Measurements from ENCODE around the gene CHSY1. TPM values are rescaled to one million over a fixed set of nuclear protein-coding genes. Genes with fewer than 3 reads are reported as not detected.

CHSY1 gene
- total RNA-seq, 1 donor from 2014 or later, result 27.6 TPM

DNA sequence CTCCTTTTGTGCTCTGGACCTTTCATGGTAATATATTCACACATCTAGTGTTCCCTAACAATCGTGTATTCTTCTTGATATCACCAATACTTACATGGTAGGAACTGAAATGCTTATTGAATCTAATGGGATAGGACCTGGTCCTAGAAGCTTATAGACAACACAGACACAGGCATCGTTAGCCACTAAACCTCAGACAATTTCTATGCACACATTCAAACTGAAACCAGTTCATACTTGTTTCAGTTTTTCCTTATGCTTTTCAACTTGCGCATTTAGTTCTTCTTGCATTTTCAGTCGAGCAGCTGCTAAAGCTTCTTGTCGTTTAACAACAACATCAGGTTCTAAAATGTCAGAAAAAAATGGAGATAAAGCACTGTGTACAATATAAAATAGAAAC is 23.2 kb upstream of the CHSY1 start:
- H3K36me3 Mint-ChIP-seq (ENCODE audit: low read depth, unreplicated experiment), result peaks cover 48% of the 10 kb centered on the region
- TF ChIP-seq CTCF (IDR thresholded peaks at IDR 0.05; ENCODE audit: unreplicated experiment), result no peak
- no peak for DNase-seq (ENCODE audit: low spot score)
- H3K27me3 Mint-ChIP-seq (ENCODE audit: unreplicated experiment), result no peaks in the 10 kb centered on the region
- no peaks in the 10 kb centered on the region for H3K9me3 Mint-ChIP-seq (ENCODE audit: unreplicated experiment)
- H3K4me1 Mint-ChIP-seq (ENCODE audit: unreplicated experiment), result peaks cover 5% of the 10 kb centered on the region
- no peak overlapping the region for H3K4me3 Mint-ChIP-seq (ENCODE audit: unreplicated experiment)
- no peak overlapping the region for H3K27ac Mint-ChIP-seq (ENCODE audit: unreplicated experiment)

DNA sequence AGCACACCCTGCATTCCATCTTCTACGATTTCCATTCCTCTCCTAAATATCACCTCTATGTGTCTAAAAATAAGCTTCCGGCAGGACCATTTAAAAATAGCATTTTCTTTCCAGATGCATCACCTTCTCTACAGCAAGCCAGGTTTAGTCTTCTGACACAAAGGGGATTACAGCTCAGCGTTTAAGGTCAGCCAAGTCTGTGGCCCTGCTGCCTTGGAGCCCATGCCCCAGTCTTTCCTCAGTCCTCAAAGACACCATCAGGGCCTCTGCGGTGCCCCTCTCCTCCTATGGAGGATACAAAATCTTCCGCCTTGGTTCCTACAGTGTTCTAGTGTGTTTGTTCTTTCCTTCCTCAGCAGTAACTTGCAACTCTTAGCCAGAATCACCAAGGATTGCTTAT is 21.7 kb upstream of the CHSY1 start:
- Mint-ChIP-seq H3K27ac (ENCODE audit: unreplicated experiment) (no peak overlapping the region), H3K27me3 (ENCODE audit: unreplicated experiment) (no peaks in the 10 kb centered on the region), H3K9me3 (ENCODE audit: unreplicated experiment) (no peaks in the 10 kb centered on the region), H3K36me3 (ENCODE audit: low read depth, unreplicated experiment) (peaks cover 62% of the 10 kb centered on the region), H3K4me1 (ENCODE audit: unreplicated experiment) (peaks cover 5% of the 10 kb centered on the region), H3K4me3 (ENCODE audit: unreplicated experiment) (peak overlapping the region; percentile 10)
- TF ChIP-seq CTCF (IDR thresholded peaks at IDR 0.05; ENCODE audit: unreplicated experiment), result no peak
- no peak for DNase-seq (ENCODE audit: low spot score)

GRCh38 chr15:101272584-101272983 is 20.7 kb upstream of the CHSY1 start:
- no peak for TF ChIP-seq CTCF (IDR thresholded peaks at IDR 0.05; ENCODE audit: unreplicated experiment)
- no peak overlapping the region for H3K27ac Mint-ChIP-seq (ENCODE audit: unreplicated experiment)
- no peak for DNase-seq (ENCODE audit: low spot score)
- peaks cover 60% of the 10 kb centered on the region for H3K36me3 Mint-ChIP-seq (ENCODE audit: low read depth, unreplicated experiment)
- H3K27me3 Mint-ChIP-seq (ENCODE audit: unreplicated experiment), result no peaks in the 10 kb centered on the region
- no peaks in the 10 kb centered on the region for H3K9me3 Mint-ChIP-seq (ENCODE audit: unreplicated experiment)
- H3K4me3 Mint-ChIP-seq (ENCODE audit: unreplicated experiment), result no peak overlapping the region
- peaks cover 3% of the 10 kb centered on the region for H3K4me1 Mint-ChIP-seq (ENCODE audit: unreplicated experiment)

DNA sequence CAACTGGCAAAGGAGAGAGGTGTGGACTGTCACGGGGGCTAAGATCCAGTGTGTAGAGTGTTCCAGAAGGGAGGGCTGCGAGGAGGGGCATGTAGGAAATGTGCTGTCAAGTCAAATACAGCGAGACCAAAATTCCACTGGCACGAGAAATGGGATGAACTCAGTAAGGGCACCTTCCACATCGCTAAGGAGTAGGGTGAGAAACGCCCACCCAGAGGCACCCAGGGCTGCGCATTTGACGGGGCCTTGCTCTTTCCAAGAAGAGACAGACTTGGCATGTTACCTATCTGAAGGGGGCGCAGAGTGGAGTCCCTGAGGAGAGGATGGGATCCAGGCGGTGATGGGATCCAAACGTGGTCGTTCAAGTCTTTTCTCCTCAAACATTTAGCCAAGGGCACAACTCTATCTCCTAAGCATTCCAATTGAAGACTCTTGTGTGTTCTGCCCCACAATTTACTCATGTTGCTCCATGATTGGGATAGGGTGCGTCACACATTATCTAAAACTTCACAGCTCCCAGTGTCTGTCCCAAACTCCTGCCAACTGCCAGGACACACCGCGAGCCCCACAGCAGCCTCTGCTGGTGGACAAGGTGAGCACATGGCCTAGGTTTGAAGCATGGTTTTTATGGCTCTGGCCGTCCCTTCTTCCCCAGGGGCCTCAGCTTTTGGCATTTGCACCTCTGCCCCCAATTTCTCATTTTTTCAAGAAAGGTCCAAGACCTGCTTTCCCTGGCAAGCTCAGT is 17.8 kb upstream of the CHSY1 start:
- no peak for DNase-seq (ENCODE audit: low spot score)
- Mint-ChIP-seq H3K27me3 (ENCODE audit: unreplicated experiment) (peaks cover 3% of the 10 kb centered on the region), H3K27ac (ENCODE audit: unreplicated experiment) (no peak overlapping the region), H3K4me1 (ENCODE audit: unreplicated experiment) (no peaks in the 10 kb centered on the region), H3K4me3 (ENCODE audit: unreplicated experiment) (peak overlapping the region; percentile 52), H3K36me3 (ENCODE audit: low read depth, unreplicated experiment) (peaks cover 53% of the 10 kb centered on the region), H3K9me3 (ENCODE audit: unreplicated experiment) (no peaks in the 10 kb centered on the region)
- no peak for TF ChIP-seq CTCF (IDR thresholded peaks at IDR 0.05; ENCODE audit: unreplicated experiment)

DNA sequence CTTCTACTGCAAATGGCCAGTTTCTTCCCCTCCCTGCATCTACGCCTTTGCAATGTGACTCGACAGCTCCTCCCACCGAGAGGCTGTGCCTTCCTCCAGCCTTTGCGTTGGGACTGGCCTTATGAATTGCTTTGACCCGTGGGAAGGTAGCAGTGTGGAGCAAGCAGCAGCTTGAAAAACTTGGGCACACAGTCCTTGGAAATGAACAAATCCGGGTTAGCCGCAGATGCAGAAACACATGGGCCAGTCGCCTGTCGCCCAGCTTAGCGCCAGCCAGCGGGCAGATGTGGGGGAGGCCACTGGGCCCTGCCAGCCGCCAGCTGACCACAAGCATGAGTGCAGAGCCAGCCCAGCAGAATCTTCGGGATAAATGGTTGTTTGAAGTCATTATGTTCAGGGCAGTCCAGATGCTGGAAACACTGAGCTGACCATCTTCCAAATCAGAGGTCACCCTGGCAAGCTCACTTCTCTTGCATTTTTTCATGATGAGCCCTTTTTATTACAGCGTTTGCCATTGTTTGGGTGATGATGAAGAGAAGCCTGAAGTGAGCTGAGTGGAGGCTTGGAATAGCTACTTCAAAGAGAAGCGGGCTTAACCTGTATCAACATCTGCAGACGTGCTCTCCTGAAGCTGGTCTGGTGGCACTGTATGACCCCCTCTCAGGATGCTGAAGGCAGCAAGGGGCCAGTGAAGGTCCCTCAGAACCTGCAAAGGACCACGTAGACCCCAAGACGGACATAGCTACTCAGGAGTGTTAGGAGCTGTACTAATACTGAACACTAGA is 15.7 kb upstream of the CHSY1 start:
- no peak for DNase-seq (ENCODE audit: low spot score)
- TF ChIP-seq CTCF (IDR thresholded peaks at IDR 0.05; ENCODE audit: unreplicated experiment), result no peak
- no peak overlapping the region for H3K4me3 Mint-ChIP-seq (ENCODE audit: unreplicated experiment)
- H3K4me1 Mint-ChIP-seq (ENCODE audit: unreplicated experiment), result no peaks in the 10 kb centered on the region
- H3K27me3 Mint-ChIP-seq (ENCODE audit: unreplicated experiment), result peaks cover 5% of the 10 kb centered on the region
- peaks cover 37% of the 10 kb centered on the region for H3K36me3 Mint-ChIP-seq (ENCODE audit: low read depth, unreplicated experiment)
- H3K9me3 Mint-ChIP-seq (ENCODE audit: unreplicated experiment), result no peaks in the 10 kb centered on the region
- H3K27ac Mint-ChIP-seq (ENCODE audit: unreplicated experiment), result no peak overlapping the region
